Left lobe of liver (tissue), 2 donors: Measurements from ENCODE around the gene DOCK7. TPM values are rescaled to one million over a fixed set of nuclear protein-coding genes. Genes with fewer than 3 reads are reported as not detected.
"Not testable (repeated sequence)": the region's sequence is repeated elsewhere in the genome, so short reads cannot be mapped to it uniquely, and the experiment has no call there.

ENCODE experiments used
- ATAC-seq: fragments of 200-7000 bp; cut with Tn5 transposase; one replicate; pipeline ENCODE4 v1.9.1; 2020; ENCODE audit warnings: mild to moderate bottlenecking, moderate library complexity
- DNase-seq: peaks from one replicate; pipeline ENCODE4 v3.0.0-alpha.2; 2020; ENCODE audit warnings: low spot score
- total RNA-seq: library from RNA; stranded (reverse); gene quantifications from one replicate; pipeline ENCODE4 v1.2.1, GENCODE V29; 2021
- donor health status: DM: no; HTN: no; CAD: no; lungs with moderate emphysema.
- donor health status: DM: no; HTN: yes; CAD: no.

DOCK7 gene
- total RNA-seq, 1 donor from 2014 or later: 13.1 TPM

DNA sequence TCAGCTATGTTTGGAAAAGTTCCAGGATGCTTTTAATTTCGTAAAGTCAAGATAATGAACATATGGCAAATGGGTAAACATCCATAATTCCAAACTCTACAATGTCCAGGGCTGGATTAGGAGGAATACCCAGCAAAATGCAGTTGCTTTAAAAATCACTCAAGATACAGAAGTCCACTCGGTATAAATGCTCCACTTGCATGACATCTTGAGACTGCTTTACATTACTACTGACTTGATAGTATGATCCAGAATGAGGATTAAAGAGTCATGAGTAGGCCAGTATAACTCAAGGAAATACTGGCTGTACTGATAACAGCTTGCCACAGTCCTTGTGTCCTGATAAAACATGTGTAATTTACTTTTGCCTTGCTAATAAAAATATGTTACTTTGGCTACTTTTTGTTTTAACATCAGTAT, 149.1 kb downstream of the DOCK7 start:
- DNase-seq (no peak), ATAC-seq (no peak)

DNA sequence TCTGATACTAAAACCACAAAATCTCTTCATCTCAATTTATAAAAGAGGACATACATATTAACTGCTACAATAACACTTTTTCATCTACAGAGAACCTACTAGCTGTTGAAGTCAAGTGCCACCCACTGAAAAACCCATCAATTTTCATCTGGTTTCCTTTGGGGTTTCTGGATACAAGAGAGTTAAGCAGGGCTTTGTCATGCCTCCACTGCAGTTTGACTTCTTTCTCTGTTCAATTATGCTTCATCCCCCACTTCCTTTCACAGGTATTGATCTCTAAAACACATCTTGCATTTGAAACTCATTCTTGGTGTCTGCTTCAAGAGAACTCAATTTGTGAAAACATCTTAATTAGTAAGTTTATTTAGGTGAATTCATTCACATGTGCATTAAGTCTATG, 151.3 kb downstream of the DOCK7 start:
- DNase-seq: no peak

DNA sequence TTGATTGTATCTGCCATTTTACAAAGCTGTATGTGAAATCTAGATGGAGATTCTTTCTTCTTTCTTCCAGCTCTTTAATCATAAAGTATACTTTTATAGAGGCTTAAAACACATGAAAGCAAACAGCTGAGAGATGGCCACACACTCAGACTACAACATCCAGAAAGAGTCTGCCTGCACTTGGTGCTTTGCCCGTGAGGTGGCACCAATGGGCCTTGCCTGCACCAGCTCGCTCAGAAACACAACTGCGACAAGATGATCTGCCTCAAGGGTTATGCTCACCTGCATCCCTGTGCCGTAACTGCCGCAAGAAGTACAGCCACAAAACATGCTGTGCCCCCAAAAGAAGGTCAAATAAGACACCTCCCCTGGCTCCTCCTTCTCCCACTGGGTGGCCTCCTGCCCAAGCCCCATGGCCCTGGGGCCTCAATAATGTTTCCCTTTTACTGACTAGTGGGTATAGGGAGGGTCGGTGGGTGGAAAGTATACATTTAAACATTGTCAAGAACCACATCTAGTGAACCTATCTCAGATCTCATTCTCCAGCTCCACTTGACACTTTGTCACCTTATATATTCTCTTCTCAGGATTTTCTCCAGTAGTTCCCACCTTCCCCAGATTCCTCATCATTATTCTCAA, 157.6 kb downstream of the DOCK7 start:
- peak; percentile 76 for DNase-seq
- ATAC-seq: peak; percentile 99

More for the DNA sequence above, 151.3 kb downstream of the DOCK7 start:
- no peak for ATAC-seq

DNA sequence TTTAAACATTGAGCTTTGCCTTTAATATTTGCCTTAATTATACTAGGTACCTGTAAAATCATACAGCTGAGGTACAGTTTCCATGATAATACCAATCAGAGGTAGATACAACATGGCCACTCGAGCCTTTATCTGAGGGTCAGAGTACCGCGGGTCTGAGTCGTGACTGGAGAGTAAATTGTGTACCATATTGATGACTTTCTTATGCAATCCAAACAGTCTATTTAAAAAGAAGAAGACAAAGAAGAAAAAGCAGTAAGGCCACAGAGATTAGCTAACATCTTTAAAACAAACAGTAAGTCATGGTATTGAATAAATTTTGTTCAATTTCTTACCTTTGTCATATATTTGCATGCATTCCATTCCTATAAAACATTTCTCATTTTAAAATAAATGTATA, 159.0 kb downstream of the DOCK7 start:
- DNase-seq: no peak

DNA sequence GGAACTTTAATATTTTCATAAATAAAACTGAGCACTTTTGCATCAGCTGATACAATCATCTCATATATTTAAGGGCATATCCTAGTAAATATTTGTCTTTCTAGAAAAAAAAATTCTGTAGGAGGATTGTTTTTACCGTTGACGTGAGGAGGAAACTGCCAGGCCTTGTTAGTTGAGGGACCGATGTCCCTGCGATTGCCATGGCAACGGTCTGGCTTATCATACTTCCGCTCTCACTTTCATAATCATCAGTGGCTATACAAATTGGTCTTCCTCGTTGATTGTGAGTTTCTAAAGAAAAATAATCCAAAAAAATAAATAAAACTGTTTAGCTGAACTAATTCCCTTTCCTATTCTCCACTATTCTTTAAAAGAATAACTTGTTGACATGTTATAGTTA, 160.2 kb downstream of the DOCK7 start:
- ATAC-seq: peak; percentile 60
- peak; percentile 60 for DNase-seq

More for the DNA sequence above, 159.0 kb downstream of the DOCK7 start:
- peak; percentile 23 for ATAC-seq

DNA sequence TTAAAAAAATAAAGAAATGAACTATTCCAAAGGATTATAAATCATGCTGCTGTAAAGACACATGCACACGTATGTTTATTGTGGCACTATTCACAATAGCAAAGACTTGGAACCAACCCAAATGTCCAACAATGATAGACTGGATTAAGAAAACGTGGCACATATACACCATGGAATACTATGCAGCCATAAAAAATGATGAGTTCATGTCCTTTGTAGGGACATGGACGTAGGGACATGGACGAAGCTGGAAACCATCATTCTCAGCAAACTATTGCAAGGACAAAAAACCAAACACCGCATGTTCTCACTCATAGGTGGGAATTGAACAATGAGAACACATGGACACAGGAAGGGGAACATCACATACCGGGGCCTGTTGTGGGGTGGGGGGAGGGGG, 160.8 kb downstream of the DOCK7 start:
- ATAC-seq: not testable (repeated sequence)

DNA sequence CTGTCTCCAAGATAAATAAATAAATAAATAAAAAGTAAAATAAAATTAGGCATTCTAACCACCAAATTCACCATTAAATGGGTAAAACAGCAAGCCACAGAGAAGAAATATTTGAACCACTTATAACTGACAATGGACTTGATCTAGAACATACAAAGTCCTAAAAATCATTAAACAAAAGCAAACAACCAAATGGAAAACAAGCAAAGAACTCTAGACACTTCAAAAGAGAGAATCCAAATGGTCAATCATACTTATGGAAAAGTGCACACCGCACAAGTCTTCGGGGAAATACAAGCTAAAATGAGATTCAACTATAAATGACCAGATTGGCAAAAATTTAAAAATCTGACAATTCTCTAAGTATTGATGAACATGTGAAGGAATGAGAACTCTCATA, 164.3 kb downstream of the DOCK7 start:
- ATAC-seq (peak; percentile 65), DNase-seq (no peak)

More for the DNA sequence above, 160.8 kb downstream of the DOCK7 start:
- not testable (repeated sequence) for DNase-seq

DNA sequence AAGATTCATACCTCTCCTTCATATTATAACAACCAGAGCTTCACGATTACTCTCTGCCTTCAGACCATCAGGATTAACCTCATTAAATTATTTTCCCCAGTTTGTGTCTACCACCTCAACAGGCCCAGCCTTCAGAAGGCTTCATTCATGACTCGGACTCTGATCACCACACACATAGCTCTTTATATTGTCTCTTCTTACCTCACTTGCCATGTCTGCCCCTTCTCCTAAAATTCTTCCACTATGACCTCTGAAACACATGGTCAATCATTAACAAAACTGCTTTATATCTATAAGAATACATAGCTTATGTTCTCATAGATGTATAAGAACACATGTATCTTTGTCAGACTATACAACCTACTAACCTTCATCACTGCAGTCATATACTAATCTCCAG, 171.6 kb downstream of the DOCK7 start:
- ATAC-seq (no peak), DNase-seq (no peak)

DNA sequence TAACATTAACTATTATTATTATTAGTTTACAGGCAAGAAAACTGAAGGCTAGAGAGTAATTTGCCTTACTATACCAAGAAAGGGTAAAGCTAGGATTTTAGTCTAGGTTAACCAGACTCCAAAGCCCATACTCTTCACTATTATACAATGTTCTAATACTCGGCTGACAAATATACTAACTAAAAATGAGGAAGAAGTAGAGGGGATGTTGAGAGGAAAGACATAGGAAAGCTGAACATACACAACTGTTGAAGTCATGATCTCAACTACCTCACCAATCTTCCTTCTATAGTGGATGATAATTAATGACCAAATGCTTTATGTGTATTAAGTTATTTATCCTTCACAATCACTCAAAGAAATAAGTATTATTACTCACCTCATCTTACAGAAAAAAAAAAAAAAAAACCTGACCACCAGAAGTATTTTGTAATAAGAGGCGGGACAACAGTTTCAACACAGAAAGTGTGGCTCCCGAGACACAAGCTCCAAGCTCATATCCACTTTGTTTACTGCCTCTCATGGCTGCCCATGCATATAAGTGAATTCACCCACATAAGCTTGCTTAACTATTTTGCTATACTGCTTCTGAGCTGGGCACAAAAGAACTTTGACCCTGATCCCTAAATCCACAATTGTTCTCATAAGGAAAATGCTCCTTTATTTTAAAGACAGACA, 173.3 kb downstream of the DOCK7 start:
- peak; percentile 69 for ATAC-seq

DNA sequence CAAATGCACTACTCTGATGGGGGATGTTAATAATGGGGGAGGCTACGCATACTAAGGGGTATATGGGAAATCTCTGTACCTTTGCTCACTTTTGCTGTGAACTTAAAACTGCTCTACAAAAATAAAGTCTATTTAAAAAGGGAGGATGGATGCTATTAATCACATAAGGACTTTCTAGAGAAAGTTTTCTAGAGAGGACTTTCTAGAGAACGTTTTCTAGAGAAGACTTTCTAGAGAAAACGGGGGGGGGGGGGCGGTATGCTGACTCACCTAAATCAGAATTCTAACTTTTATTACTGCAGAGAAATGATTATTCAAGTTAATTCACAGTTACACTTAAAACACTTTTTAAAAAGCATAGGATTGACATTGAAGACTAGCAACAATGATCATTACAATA, 175.2 kb downstream of the DOCK7 start:
- DNase-seq (no peak), ATAC-seq (no peak)

More for the DNA sequence above, 173.3 kb downstream of the DOCK7 start:
- no peak for DNase-seq

DNA sequence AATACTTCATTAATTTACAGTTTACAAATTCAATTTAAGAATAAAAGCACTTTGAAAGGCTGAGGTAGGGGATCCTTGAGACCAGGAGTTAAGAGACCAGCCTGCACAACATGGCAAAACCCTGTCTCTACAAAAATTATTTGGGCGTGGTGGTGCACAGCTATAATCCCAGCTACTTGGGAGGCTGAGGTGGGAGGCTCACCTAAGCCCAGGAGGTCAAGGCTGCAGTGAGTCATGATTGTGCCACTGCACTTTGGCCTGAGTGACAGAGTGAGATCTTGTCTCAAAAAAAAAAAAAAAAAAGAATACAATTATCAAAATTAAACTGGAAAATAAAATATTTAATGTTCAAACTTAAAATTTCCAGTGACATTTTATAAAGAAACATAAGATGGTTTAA, 179.2 kb downstream of the DOCK7 start:
- ATAC-seq: no peak
- no peak for DNase-seq

DNA sequence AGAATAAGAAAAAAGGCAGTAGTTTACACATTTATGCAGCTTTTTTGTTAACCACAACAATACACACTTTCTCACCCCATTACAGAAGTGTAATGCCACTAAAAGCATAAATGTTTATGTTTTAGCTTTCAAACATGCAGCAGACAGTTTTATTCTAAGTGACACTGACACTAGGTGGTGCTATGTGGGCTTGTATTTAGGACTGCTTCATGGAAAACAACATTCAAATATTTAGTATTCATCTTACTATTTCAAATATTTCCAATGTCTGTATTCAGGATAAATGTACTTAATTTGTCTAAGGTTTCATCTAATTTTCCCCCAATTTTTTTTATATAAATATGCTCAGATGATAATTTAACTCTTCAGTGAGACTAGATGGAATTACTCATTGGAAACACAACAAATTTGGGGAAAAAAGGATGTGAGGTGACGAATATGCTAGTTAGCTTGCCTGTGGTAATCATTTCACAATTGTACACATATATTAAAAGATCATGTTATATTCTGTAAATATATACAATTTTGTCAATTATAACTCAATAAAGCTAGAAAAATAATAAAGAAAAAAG, 179.9 kb downstream of the DOCK7 start:
- ATAC-seq (peak; percentile 76), DNase-seq (no peak)

DNA sequence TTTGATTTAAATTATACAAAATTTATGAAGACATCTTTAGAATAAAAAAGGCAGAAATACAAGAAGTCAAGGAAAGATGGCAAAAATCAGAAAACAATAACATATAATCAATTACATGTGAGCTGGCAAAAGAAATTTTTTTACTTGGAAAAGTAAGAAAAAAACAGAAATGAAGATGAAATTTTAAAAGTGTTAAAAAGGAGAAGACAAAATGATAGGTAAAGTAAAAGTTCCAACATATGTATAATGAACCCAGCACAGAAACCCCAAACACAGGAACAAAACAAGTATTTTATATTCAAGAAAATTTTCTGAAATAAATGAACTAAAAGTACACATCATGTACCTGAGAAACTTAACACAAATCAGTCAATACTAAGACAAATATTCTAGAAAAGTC, 188.0 kb downstream of the DOCK7 start:
- ATAC-seq (no peak), DNase-seq (no peak)

DNA sequence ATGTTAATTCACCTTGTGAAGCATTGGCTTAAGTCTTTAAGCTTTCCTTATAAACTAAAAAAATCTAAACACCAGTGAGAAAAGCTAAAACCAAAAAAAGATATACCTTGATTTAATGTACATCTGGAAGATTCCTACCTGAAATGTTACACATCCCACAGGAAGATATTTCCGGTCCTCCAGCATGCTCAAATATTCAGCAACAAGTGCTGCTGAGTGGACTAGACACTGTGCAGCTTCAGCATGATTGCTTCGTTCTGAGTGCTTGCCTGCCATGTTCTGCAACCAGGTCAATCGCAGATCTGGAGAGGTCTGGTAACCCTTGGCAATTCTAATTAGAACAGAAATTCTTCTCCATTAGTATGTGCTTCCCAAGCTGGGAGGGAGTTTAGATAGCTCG, 194.0 kb downstream of the DOCK7 start:
- ATAC-seq: no peak
- DNase-seq: no peak

DNA sequence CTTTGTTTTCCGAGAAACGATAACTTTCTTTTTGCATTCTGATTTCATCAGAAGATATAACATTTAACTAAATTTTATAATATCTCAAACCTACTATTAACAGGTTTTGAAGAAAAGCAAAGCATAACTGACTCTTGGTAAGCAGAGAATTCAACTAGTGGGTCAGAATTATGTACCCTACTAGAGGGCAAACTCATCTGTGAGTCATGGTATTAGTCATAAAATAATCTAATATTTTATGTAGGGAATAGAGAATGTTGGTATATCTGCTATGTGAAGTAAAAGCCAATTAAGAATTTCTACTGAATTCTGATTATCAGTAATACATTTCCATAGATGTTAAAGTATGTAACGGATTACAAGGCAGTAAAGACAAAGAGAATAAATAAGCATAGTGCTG, 194.5 kb downstream of the DOCK7 start:
- DNase-seq: no peak
- no peak for ATAC-seq

DNA sequence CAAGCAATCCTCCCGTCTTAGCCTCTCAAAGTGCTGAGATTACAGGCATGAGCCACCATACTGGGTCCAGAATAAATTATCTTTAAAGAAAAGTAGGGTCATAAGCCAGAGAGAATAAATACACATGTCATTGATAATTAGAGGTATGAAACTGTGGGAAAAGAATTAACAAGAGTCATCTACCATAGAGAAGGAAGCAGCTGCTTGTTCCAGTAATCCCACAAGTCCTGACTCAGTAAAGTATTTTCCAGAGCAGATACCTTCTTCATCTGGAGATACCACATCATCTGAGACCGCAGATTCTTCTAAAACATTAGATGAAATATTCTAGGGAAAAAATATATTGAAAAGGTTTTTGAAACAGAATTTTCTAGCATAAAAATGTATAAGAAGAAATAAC, 195.7 kb downstream of the DOCK7 start:
- DNase-seq: no peak
- no peak for ATAC-seq

DNA sequence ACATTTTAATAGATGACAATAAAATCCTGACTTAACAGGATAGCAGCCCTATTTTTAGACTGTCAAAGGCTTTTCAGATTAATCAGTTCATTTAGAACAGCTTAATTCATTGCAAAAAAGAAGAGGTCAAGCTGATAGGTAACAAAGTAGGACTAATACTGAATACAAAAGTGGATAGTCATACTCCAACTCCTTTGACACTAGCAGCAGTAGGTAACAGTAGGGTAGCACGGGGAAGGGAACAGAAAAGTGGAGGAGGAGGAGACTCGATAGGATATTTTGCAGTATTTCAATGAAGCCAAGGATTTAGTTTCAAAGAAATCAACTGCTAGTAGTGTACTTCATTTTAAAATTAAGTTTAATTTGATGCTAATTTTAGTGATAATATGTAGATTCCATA, 200.2 kb downstream of the DOCK7 start:
- DNase-seq (no peak), ATAC-seq (no peak)

DNA sequence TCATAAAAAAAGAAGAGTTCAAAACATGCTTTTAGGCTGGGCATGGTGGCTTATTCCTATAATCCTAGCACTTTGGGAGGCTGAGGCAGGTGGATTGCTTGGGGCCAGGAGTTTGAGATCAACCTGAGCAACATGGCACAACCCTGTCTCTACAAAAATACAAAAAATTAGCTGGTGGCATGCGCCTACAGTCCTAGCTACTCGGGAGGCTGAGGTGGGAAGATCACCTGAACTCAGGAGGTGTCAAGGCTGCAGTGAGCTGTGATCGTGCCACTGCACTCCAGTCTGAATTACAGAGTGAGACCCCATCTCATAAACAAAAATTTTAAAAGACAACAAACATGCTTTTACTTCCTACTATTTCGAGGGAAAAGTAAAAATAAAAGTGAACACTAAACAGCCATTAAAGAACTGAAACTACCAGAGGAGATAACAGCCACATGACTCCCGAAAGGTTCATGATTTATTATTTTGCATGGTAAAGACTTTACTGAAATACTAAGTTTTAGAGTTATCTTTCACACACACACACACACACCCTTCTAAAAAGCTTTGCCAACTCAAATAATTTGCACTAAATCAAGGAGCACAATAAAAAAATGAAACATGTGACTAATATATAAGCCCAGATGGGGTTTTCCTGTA, 203.2 kb downstream of the DOCK7 start:
- DNase-seq (no peak), ATAC-seq (no peak)

DNA sequence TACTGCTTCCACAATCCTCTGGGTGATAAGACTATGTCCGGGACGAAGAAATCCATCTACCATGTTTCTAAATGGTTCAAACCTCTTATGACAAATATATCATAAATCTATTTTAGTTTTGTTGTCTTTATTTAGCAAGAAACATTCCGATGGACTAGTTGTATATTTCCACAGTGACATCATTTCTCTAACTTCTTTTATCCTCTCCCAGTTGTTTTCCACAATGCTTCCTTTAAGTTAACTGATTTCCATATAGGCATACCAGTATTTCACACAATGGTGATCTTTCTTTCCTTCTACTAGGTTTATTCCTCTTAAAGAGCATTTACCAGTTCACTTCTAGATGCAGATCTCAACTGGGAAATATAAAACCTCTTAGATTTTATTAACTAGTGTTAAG, 206.5 kb downstream of the DOCK7 start:
- no peak for ATAC-seq
- DNase-seq: no peak

DNA sequence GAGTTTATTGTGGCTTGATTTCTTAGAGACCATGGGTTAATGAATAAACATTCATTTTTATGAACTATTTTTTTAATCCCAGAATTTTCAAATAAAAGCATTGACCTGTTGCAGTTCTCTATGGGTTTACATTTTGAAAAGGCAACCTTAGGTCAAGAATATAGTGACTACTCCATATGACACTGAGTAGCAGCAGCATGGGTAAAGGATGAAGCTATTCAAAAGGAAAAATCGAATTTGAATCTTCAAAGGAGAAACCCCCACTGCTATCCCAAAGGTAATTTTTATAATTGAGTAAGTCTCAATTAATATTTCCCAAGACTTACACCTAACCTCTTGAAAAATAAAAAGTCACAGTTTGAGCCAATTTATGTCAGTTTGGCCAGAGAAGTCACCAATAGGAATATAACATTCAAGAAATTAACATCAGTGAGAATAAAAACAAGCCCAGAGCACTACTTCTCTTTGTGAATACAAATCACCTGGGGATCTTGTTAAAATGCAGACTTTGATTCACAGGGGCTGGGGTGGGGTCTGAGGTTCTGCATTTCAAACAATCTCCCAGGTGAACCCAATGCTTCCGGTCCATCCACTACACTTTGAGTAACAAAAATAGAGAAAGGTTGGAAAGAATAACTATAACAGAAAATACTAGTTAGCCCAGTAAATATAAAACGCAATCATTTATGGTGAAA, 211.5 kb downstream of the DOCK7 start:
- no peak for ATAC-seq
- DNase-seq: no peak

DNA sequence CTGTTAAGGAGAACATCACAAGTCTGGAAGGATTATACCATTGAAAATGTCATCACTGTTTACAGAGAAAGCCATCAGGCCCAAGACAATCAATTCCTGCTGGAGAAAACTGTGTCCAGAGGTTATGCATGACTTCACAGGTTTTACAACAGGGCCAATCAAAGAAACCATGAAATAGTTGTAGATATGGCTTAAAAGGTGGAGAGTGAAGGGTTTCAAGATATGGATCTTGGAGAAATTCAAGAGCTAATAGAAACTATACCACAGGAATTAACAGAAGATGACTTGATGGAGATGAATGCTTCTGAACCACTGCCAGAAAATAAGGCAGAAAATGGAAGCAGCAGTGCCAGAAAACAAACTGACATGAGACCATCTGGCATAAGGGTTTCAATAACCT, 221.1 kb downstream of the DOCK7 start:
- DNase-seq (no peak), ATAC-seq (no peak)
